H1 (cell line): ENCODE results near the gene DUSP9. TPM values are rescaled to one million over a fixed set of nuclear protein-coding genes. Genes with fewer than 3 reads are reported as not detected.

Source experiments
- POLR2AphosphoS5 ChIP-seq: IDR thresholded peaks from 2 replicates; pipeline ENCODE4 v1.6.1; 2011; ENCODE audit warnings: low read depth, low read length
- polyA plus RNA-seq, 7 experiments: library from polyadenylated mRNA; depleted of rRNA in 3 of 7; stranded (reverse) in 5 of 7; unstranded in 2 of 7; fragments of >200 nt in 5 of 7; fragments of 200-250 nt in 2 of 7; gene quantifications; 1 replicate in 5 of 7; 2 replicates in 1 of 7; 4 replicates in 1 of 7; pipeline versions ENCODE4 v1.2.1 to v1.2.3, GENCODE V29; 2011 to 2013; ENCODE audit warnings: missing spikeins in 2 of 7, mixed read lengths in 2 of 7
- total RNA-seq: library from RNA; stranded (reverse); fragmentation: NEBNext Ultra II Directional; extraction: Animal tissue kit (Norgen Biotek cat#: 25700); gene quantifications from 2 replicates; pipeline ENCODE4 v1.2.1, GENCODE V29; 2021
- TF ChIP-seq, protein P1 (sequence below): fragments of 300-600 bp; sonication (generic); IDR thresholded peaks from 2 replicates; pipeline ENCODE4 v1.7.1; 2012; ENCODE audit warnings: low read length, moderate library complexity, mild to moderate bottlenecking, inconsistent platforms; ENCODE audit not compliant: insufficient replicate concordance

The DUSP9 gene
- total and polyA plus RNA-seq, 2 of the 8 experiments (the other 6 are each of a cell fraction or from before 2014, with no cell fraction given): 0.80 to 1.1 TPM

DNA sequence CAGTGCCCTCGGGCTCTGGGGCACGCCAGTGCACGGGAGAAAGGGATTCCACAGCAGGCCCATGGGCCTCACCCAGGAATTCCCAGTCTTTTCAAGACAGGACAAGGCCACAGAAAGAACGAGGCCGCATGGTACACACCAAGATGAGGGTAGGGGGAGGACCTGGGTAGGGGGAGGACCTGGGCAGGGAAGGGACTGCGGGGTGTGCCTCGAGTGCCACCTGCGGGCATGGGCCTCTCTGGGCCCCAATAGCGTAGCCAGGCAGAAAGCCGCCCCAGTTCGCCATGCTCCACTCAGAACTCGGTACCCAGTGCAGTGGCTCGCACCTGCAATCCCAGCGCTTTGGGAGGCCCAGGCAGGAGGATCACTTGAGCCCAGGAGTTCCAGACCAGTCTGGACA lies 14.0 kb upstream of the DUSP9 start (continued):
- TF ChIP-seq, protein P1, sequence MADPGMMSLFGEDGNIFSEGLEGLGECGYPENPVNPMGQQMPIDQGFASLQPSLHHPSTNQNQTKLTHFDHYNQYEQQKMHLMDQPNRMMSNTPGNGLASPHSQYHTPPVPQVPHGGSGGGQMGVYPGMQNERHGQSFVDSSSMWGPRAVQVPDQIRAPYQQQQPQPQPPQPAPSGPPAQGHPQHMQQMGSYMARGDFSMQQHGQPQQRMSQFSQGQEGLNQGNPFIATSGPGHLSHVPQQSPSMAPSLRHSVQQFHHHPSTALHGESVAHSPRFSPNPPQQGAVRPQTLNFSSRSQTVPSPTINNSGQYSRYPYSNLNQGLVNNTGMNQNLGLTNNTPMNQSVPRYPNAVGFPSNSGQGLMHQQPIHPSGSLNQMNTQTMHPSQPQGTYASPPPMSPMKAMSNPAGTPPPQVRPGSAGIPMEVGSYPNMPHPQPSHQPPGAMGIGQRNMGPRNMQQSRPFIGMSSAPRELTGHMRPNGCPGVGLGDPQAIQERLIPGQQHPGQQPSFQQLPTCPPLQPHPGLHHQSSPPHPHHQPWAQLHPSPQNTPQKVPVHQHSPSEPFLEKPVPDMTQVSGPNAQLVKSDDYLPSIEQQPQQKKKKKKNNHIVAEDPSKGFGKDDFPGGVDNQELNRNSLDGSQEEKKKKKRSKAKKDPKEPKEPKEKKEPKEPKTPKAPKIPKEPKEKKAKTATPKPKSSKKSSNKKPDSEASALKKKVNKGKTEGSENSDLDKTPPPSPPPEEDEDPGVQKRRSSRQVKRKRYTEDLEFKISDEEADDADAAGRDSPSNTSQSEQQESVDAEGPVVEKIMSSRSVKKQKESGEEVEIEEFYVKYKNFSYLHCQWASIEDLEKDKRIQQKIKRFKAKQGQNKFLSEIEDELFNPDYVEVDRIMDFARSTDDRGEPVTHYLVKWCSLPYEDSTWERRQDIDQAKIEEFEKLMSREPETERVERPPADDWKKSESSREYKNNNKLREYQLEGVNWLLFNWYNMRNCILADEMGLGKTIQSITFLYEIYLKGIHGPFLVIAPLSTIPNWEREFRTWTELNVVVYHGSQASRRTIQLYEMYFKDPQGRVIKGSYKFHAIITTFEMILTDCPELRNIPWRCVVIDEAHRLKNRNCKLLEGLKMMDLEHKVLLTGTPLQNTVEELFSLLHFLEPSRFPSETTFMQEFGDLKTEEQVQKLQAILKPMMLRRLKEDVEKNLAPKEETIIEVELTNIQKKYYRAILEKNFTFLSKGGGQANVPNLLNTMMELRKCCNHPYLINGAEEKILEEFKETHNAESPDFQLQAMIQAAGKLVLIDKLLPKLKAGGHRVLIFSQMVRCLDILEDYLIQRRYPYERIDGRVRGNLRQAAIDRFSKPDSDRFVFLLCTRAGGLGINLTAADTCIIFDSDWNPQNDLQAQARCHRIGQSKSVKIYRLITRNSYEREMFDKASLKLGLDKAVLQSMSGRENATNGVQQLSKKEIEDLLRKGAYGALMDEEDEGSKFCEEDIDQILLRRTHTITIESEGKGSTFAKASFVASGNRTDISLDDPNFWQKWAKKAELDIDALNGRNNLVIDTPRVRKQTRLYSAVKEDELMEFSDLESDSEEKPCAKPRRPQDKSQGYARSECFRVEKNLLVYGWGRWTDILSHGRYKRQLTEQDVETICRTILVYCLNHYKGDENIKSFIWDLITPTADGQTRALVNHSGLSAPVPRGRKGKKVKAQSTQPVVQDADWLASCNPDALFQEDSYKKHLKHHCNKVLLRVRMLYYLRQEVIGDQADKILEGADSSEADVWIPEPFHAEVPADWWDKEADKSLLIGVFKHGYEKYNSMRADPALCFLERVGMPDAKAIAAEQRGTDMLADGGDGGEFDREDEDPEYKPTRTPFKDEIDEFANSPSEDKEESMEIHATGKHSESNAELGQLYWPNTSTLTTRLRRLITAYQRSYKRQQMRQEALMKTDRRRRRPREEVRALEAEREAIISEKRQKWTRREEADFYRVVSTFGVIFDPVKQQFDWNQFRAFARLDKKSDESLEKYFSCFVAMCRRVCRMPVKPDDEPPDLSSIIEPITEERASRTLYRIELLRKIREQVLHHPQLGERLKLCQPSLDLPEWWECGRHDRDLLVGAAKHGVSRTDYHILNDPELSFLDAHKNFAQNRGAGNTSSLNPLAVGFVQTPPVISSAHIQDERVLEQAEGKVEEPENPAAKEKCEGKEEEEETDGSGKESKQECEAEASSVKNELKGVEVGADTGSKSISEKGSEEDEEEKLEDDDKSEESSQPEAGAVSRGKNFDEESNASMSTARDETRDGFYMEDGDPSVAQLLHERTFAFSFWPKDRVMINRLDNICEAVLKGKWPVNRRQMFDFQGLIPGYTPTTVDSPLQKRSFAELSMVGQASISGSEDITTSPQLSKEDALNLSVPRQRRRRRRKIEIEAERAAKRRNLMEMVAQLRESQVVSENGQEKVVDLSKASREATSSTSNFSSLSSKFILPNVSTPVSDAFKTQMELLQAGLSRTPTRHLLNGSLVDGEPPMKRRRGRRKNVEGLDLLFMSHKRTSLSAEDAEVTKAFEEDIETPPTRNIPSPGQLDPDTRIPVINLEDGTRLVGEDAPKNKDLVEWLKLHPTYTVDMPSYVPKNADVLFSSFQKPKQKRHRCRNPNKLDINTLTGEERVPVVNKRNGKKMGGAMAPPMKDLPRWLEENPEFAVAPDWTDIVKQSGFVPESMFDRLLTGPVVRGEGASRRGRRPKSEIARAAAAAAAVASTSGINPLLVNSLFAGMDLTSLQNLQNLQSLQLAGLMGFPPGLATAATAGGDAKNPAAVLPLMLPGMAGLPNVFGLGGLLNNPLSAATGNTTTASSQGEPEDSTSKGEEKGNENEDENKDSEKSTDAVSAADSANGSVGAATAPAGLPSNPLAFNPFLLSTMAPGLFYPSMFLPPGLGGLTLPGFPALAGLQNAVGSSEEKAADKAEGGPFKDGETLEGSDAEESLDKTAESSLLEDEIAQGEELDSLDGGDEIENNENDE: no peak
- TF ChIP-seq POLR2AphosphoS5: no peak
